Measurements from ENCODE around the gene OSBPL3.

Gene OSBPL3

GRCh38 chr7:24788961-24789576 is 190.9 kb downstream of the OSBPL3 start:
- no peak for TF ChIP-seq CTCF (conservative IDR thresholded peaks at IDR 0.05; ENCODE audit: low read depth)
- DNase-seq (ENCODE audit: low spot score), result no peak
- no peak overlapping the region for H3K27ac ChIP-seq
- POLR2A ChIA-PET (ENCODE audit: low non-redundant PET), result no interaction called here
- CTCF ChIA-PET, result no interaction called here

GRCh38 chr7:24788075-24788474 is 191.9 kb downstream of the OSBPL3 start:
- H3K27ac ChIP-seq, result no peak overlapping the region
- ChIA-PET CTCF (interaction anchor here (0.6 to 0.7 kb wide), 3 partner anchors 47 to 216 kb away, joined by 4 read pairs; no protein-coding TSS in a partner anchor), POLR2A (ENCODE audit: low non-redundant PET) (no interaction called here)
- no peak for DNase-seq (ENCODE audit: low spot score)
- TF ChIP-seq CTCF (conservative IDR thresholded peaks at IDR 0.05; ENCODE audit: low read depth), result peak; percentile 55

GRCh38 chr7:24786941-24787340 is 193.0 kb downstream of the OSBPL3 start:
- DNase-seq (ENCODE audit: low spot score), result peak; percentile 59

GRCh38 chr7:24786306-24786705 is 193.7 kb downstream of the OSBPL3 start:
- POLR2A ChIA-PET (ENCODE audit: low non-redundant PET), result no interaction called here
- DNase-seq (ENCODE audit: low spot score), result no peak
- no peak overlapping the region for H3K27ac ChIP-seq
- no peak for TF ChIP-seq CTCF (conservative IDR thresholded peaks at IDR 0.05; ENCODE audit: low read depth)
- CTCF ChIA-PET, result no interaction called here

More at GRCh38 chr7:24786941-24787340, 193.0 kb downstream of the OSBPL3 start:
- H3K27ac ChIP-seq, result peak overlapping the region; percentile 33; the same call in 1 of the 2 replicates
- TF ChIP-seq CTCF (conservative IDR thresholded peaks at IDR 0.05; ENCODE audit: low read depth), result no peak
- POLR2A ChIA-PET (ENCODE audit: low non-redundant PET), result no interaction called here
- CTCF ChIA-PET, result no interaction called here

- no peak for TF ChIP-seq CTCF (conservative IDR thresholded peaks at IDR 0.05; ENCODE audit: low read depth)
- POLR2A ChIA-PET (ENCODE audit: low non-redundant PET), result no interaction called here
Observed at GRCh38 chr7:24784277-24784676, 195.7 kb downstream of the OSBPL3 start.

GRCh38 chr7:24783698-24784097 is 196.3 kb downstream of the OSBPL3 start:
- ChIA-PET POLR2A (ENCODE audit: low non-redundant PET) (interaction anchor here (0.6 kb wide), 1 partner anchor 405 kb away, joined by 3 read pairs; no protein-coding TSS in a partner anchor), CTCF (no interaction called here)
- H3K27ac ChIP-seq, result no peak overlapping the region
- DNase-seq (ENCODE audit: low spot score), result no peak
- no peak for TF ChIP-seq CTCF (conservative IDR thresholded peaks at IDR 0.05; ENCODE audit: low read depth)

More at GRCh38 chr7:24784277-24784676, 195.7 kb downstream of the OSBPL3 start:
- CTCF ChIA-PET, result no interaction called here
- no peak for DNase-seq (ENCODE audit: low spot score)
- no peak overlapping the region for H3K27ac ChIP-seq

All from RWPE1 (cell line).